Activated naive CD4-positive, alpha-beta T cell treated with anti-CD3 and anti-CD28 coated beads, Interleukin-2, amount 10 ng/mL, durations not matched to agents 7 days and 5 days (primary cell): ENCODE results near the gene NOS1AP.

ENCODE experiments used
- CTCF ChIA-PET: fragments of 350-600 bp; sonication (Branson Sonifier 250); formaldehyde crosslinking; loops from one replicate; lab custom pipeline; 2021; ENCODE audit warnings: antibody characterized with exemption; lab: Charles Lee
- DNase-seq: peaks from one replicate; pipeline ENCODE4 v3.0.0-alpha.2; 2020
- H3K27ac Mint-ChIP-seq: one replicate; pipeline ENCODE4 v1.8.0; 2021; ENCODE audit warnings: mild to moderate bottlenecking, moderate library complexity, mixed read lengths
- H3K27me3 Mint-ChIP-seq: one replicate; pipeline ENCODE4 v1.8.0; 2021; ENCODE audit warnings: mild to moderate bottlenecking, mixed read lengths
- H3K36me3 Mint-ChIP-seq: one replicate; pipeline ENCODE4 v1.8.0; 2021; ENCODE audit warnings: mixed read lengths
- H3K4me1 Mint-ChIP-seq: one replicate; pipeline ENCODE4 v1.8.0; 2021; ENCODE audit warnings: mixed read lengths
- H3K4me3 Mint-ChIP-seq: one replicate; pipeline ENCODE4 v1.8.0; 2021; ENCODE audit warnings: mild to moderate bottlenecking, moderate library complexity, mixed read lengths
- H3K9me3 Mint-ChIP-seq: one replicate; pipeline ENCODE4 v1.8.0; 2021; ENCODE audit warnings: mixed read lengths

The NOS1AP gene

GRCh38 chr1:162182090-162182489 lies 112.6 kb downstream of the NOS1AP start:
- no peaks in the 10 kb centered on the region for H3K36me3 Mint-ChIP-seq
- CTCF ChIA-PET, result no interaction called here
- peaks cover 3% of the 10 kb centered on the region for H3K27me3 Mint-ChIP-seq
- no peak overlapping the region for H3K27ac Mint-ChIP-seq
- no peaks in the 10 kb centered on the region for H3K9me3 Mint-ChIP-seq
- H3K4me3 Mint-ChIP-seq, result no peak overlapping the region
- H3K4me1 Mint-ChIP-seq, result no peaks in the 10 kb centered on the region
- DNase-seq, result no peak

GRCh38 chr1:162185314-162186025 lies 116.0 kb downstream of the NOS1AP start:
- no peak for DNase-seq
- Mint-ChIP-seq H3K9me3 (no peaks in the 10 kb centered on the region), H3K4me1 (no peaks in the 10 kb centered on the region), H3K27ac (no peak overlapping the region), H3K36me3 (no peaks in the 10 kb centered on the region), H3K4me3 (no peak overlapping the region), H3K27me3 (no peaks in the 10 kb centered on the region)
- CTCF ChIA-PET, result no interaction called here

- no peaks in the 10 kb centered on the region for H3K36me3 Mint-ChIP-seq
- H3K27me3 Mint-ChIP-seq, result peaks cover 1% of the 10 kb centered on the region
- H3K4me1 Mint-ChIP-seq, result no peaks in the 10 kb centered on the region
- no peaks in the 10 kb centered on the region for H3K9me3 Mint-ChIP-seq
- CTCF ChIA-PET, result no interaction called here
- H3K4me3 Mint-ChIP-seq, result no peak overlapping the region
- H3K27ac Mint-ChIP-seq, result no peak overlapping the region
- DNase-seq, result no peak
These were observed 116.5 kb downstream of the NOS1AP start for GRCh38 chr1:162186026-162186374.

GRCh38 chr1:162186406-162186805 lies 116.9 kb downstream of the NOS1AP start:
- H3K4me3 Mint-ChIP-seq, result no peak overlapping the region
- H3K27ac Mint-ChIP-seq, result no peak overlapping the region
- no peaks in the 10 kb centered on the region for H3K4me1 Mint-ChIP-seq
- H3K36me3 Mint-ChIP-seq, result no peaks in the 10 kb centered on the region
- no peak for DNase-seq
- CTCF ChIA-PET, result no interaction called here
- H3K9me3 Mint-ChIP-seq, result no peaks in the 10 kb centered on the region
- H3K27me3 Mint-ChIP-seq, result peaks cover 5% of the 10 kb centered on the region

GRCh38 chr1:162187687-162188276 lies 118.3 kb downstream of the NOS1AP start:
- no peak overlapping the region for H3K27ac Mint-ChIP-seq

GRCh38 chr1:162189345-162189744 lies 119.9 kb downstream of the NOS1AP start:
- Mint-ChIP-seq H3K27ac (no peak overlapping the region), H3K4me3 (no peak overlapping the region), H3K27me3 (peaks cover 5% of the 10 kb centered on the region), H3K4me1 (no peaks in the 10 kb centered on the region), H3K36me3 (no peaks in the 10 kb centered on the region), H3K9me3 (no peaks in the 10 kb centered on the region)
- no peak for DNase-seq
- CTCF ChIA-PET, result no interaction called here

More at GRCh38 chr1:162187687-162188276, 118.3 kb downstream of the NOS1AP start:
- Mint-ChIP-seq H3K4me1 (no peaks in the 10 kb centered on the region), H3K4me3 (no peak overlapping the region), H3K27me3 (peaks cover 5% of the 10 kb centered on the region), H3K36me3 (no peaks in the 10 kb centered on the region), H3K9me3 (no peaks in the 10 kb centered on the region)
- CTCF ChIA-PET, result no interaction called here
- no peak for DNase-seq

GRCh38 chr1:162191396-162192305 lies 122.2 kb downstream of the NOS1AP start:
- Mint-ChIP-seq H3K27ac (no peak overlapping the region), H3K4me1 (no peaks in the 10 kb centered on the region)
- no peak for DNase-seq

GRCh38 chr1:162192306-162192678 lies 122.8 kb downstream of the NOS1AP start:
- H3K4me1 Mint-ChIP-seq, result no peaks in the 10 kb centered on the region

More at GRCh38 chr1:162191396-162192305, 122.2 kb downstream of the NOS1AP start:
- Mint-ChIP-seq H3K4me3 (no peak overlapping the region), H3K27me3 (peaks cover 5% of the 10 kb centered on the region), H3K9me3 (no peaks in the 10 kb centered on the region), H3K36me3 (no peaks in the 10 kb centered on the region)
- CTCF ChIA-PET, result no interaction called here

GRCh38 chr1:162192763-162193162 lies 123.3 kb downstream of the NOS1AP start:
- Mint-ChIP-seq H3K9me3 (no peaks in the 10 kb centered on the region), H3K27ac (no peak overlapping the region), H3K4me1 (no peaks in the 10 kb centered on the region), H3K4me3 (no peak overlapping the region), H3K36me3 (no peaks in the 10 kb centered on the region), H3K27me3 (peaks cover 5% of the 10 kb centered on the region)
- no peak for DNase-seq
- CTCF ChIA-PET, result interaction anchor here (1.1 kb wide), 1 partner anchor 400 kb away, joined by 3 read pairs; no protein-coding TSS in a partner anchor

More at GRCh38 chr1:162192306-162192678, 122.8 kb downstream of the NOS1AP start:
- CTCF ChIA-PET, result no interaction called here
- H3K9me3 Mint-ChIP-seq, result no peaks in the 10 kb centered on the region
- H3K27me3 Mint-ChIP-seq, result peaks cover 5% of the 10 kb centered on the region
- no peak overlapping the region for H3K4me3 Mint-ChIP-seq
- no peak for DNase-seq
- no peak overlapping the region for H3K27ac Mint-ChIP-seq
- no peaks in the 10 kb centered on the region for H3K36me3 Mint-ChIP-seq

- H3K4me3 Mint-ChIP-seq, result no peak overlapping the region
These were observed 123.7 kb downstream of the NOS1AP start for GRCh38 chr1:162193221-162193620.

GRCh38 chr1:162193815-162194214 lies 124.3 kb downstream of the NOS1AP start:
- no peaks in the 10 kb centered on the region for H3K9me3 Mint-ChIP-seq
- H3K27me3 Mint-ChIP-seq, result peaks cover 5% of the 10 kb centered on the region
- no peaks in the 10 kb centered on the region for H3K4me1 Mint-ChIP-seq
- no peak for DNase-seq
- CTCF ChIA-PET, result interaction anchor here (1.1 kb wide), 1 partner anchor 401 kb away, joined by 3 read pairs; no protein-coding TSS in a partner anchor
- no peak overlapping the region for H3K4me3 Mint-ChIP-seq
- H3K27ac Mint-ChIP-seq, result no peak overlapping the region
- H3K36me3 Mint-ChIP-seq, result no peaks in the 10 kb centered on the region

More at GRCh38 chr1:162193221-162193620, 123.7 kb downstream of the NOS1AP start:
- no peak for DNase-seq
- no peak overlapping the region for H3K27ac Mint-ChIP-seq
- no peaks in the 10 kb centered on the region for H3K9me3 Mint-ChIP-seq
- H3K4me1 Mint-ChIP-seq, result no peaks in the 10 kb centered on the region
- peaks cover 5% of the 10 kb centered on the region for H3K27me3 Mint-ChIP-seq
- no peaks in the 10 kb centered on the region for H3K36me3 Mint-ChIP-seq
- CTCF ChIA-PET, result interaction anchor here (1.1 kb wide), 1 partner anchor 401 kb away, joined by 3 read pairs; no protein-coding TSS in a partner anchor

- peaks cover 9% of the 10 kb centered on the region for H3K27me3 Mint-ChIP-seq
- no peaks in the 10 kb centered on the region for H3K4me1 Mint-ChIP-seq
- H3K4me3 Mint-ChIP-seq, result no peak overlapping the region
- H3K36me3 Mint-ChIP-seq, result no peaks in the 10 kb centered on the region
- H3K9me3 Mint-ChIP-seq, result no peaks in the 10 kb centered on the region
- CTCF ChIA-PET, result no interaction called here
- H3K27ac Mint-ChIP-seq, result no peak overlapping the region
- no peak for DNase-seq
These were observed 126.1 kb downstream of the NOS1AP start for GRCh38 chr1:162195567-162195966.

- no peaks in the 10 kb centered on the region for H3K4me1 Mint-ChIP-seq
These were observed 126.9 kb downstream of the NOS1AP start for GRCh38 chr1:162196387-162196786.

GRCh38 chr1:162197041-162197531 lies 127.6 kb downstream of the NOS1AP start:
- no peak for DNase-seq
- H3K36me3 Mint-ChIP-seq, result no peaks in the 10 kb centered on the region
- peaks cover 9% of the 10 kb centered on the region for H3K27me3 Mint-ChIP-seq
- no peaks in the 10 kb centered on the region for H3K9me3 Mint-ChIP-seq
- H3K27ac Mint-ChIP-seq, result no peak overlapping the region
- CTCF ChIA-PET, result no interaction called here
- H3K4me3 Mint-ChIP-seq, result no peak overlapping the region
- H3K4me1 Mint-ChIP-seq, result no peaks in the 10 kb centered on the region

More at GRCh38 chr1:162196387-162196786, 126.9 kb downstream of the NOS1AP start:
- Mint-ChIP-seq H3K27me3 (peaks cover 4% of the 10 kb centered on the region), H3K9me3 (no peaks in the 10 kb centered on the region), H3K4me3 (no peak overlapping the region), H3K27ac (no peak overlapping the region), H3K36me3 (no peaks in the 10 kb centered on the region)
- DNase-seq, result no peak
- CTCF ChIA-PET, result no interaction called here
